Skin of body (tissue), 2 donors: ENCODE measurements around the gene LAMP5. TPM values are rescaled to one million over a fixed set of nuclear protein-coding genes. Genes with fewer than 3 reads are reported as not detected.

Experiments used
- DNase-seq: peaks from one replicate; lab custom pipeline; 2025; lab: John Stamatoyannopoulos, UW
- total RNA-seq: library from RNA; depleted of rRNA; stranded (reverse); fragments of >200 nt; gene quantifications from one replicate; pipeline ENCODE4 v1.2.3, GENCODE V29; 2014

LAMP5 gene
- total RNA-seq, 1 donor from 2014 or later = 1.9 TPM

GRCh38 chr20:9532069-9532838 is 17.9 kb downstream of the LAMP5 start:
- no peak for DNase-seq

GRCh38 chr20:9534025-9534424 is 19.6 kb downstream of the LAMP5 start:
- DNase-seq = no peak

GRCh38 chr20:9535449-9535848 is 21.1 kb downstream of the LAMP5 start:
- no peak for DNase-seq

- DNase-seq = no peak
Measured at GRCh38 chr20:9543214-9543613, 28.8 kb downstream of the LAMP5 start.

- no peak for DNase-seq
Measured at GRCh38 chr20:9550283-9550682, 35.9 kb downstream of the LAMP5 start.

- no peak for DNase-seq
Measured at GRCh38 chr20:9550871-9551270, 36.5 kb downstream of the LAMP5 start.

GRCh38 chr20:9551808-9552550 is 37.6 kb downstream of the LAMP5 start:
- no peak for DNase-seq

- DNase-seq = no peak
Measured at GRCh38 chr20:9555781-9556180, 41.4 kb downstream of the LAMP5 start.

- no peak for DNase-seq
Measured at GRCh38 chr20:9557411-9557810, 43.0 kb downstream of the LAMP5 start.

GRCh38 chr20:9565910-9566550 is 51.6 kb downstream of the LAMP5 start:
- no peak for DNase-seq

GRCh38 chr20:9566977-9567376 is 52.6 kb downstream of the LAMP5 start:
- no peak for DNase-seq

- DNase-seq = no peak
Measured at GRCh38 chr20:9570612-9571011, 56.2 kb downstream of the LAMP5 start.

GRCh38 chr20:9571783-9572182 is 57.4 kb downstream of the LAMP5 start:
- DNase-seq = no peak

GRCh38 chr20:9572670-9573069 is 58.3 kb downstream of the LAMP5 start:
- DNase-seq = no peak

- no peak for DNase-seq
Measured at GRCh38 chr20:9573335-9574151, 59.2 kb downstream of the LAMP5 start.

GRCh38 chr20:9574181-9574580 is 59.8 kb downstream of the LAMP5 start:
- no peak for DNase-seq

- no peak for DNase-seq
Measured at GRCh38 chr20:9574776-9575175, 60.4 kb downstream of the LAMP5 start.

- DNase-seq = no peak
Measured at GRCh38 chr20:9575836-9576235, 61.4 kb downstream of the LAMP5 start.

GRCh38 chr20:9576695-9577094 is 62.3 kb downstream of the LAMP5 start:
- DNase-seq = no peak

GRCh38 chr20:9577397-9577796 is 63.0 kb downstream of the LAMP5 start:
- no peak for DNase-seq

GRCh38 chr20:9578594-9578993 is 64.2 kb downstream of the LAMP5 start:
- no peak for DNase-seq
